Measurements from ENCODE around the gene PLB1.

GRCh38 chr2:28648671-28649395, 153.0 kb downstream of the PLB1 start:
- TF ChIP-seq CTCF (IDR thresholded peaks at IDR 0.05) (no peak), POLR2AphosphoS5 (IDR thresholded peaks at IDR 0.05; ENCODE audit: insufficient read depth in 1 of 2, low read depth in 1 of 2) (no peak)
